ENCODE measurements around the gene APBB2.
"Not testable (repeated sequence)": the region's sequence is repeated elsewhere in the genome, so short reads cannot be mapped to it uniquely, and the experiment has no call there.

APBB2 gene

DNA sequence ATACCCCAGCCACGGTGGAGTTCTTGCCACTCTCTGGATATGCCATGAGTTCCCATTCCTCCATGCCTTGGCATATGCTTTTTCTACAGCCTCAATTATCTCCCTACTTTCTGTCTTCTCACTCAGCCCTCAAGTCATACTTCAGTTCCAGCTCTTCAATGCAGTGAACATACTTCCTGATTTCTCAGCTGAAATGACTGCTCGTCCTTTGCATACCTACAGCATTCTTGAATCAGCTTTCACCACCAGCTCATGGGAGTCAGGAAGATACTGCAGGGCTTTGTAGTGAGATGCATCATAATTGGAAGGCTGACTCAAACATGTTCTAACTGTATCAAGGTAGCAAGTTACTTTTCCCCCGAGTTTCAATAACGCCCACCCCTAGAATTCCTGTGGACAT lies 118.4 kb downstream of the APBB2 start:
- no peak for DNase-seq

- no peak for DNase-seq
These were observed 119.0 kb downstream of the APBB2 start for GRCh38 chr4:41095192-41095872.

DNA sequence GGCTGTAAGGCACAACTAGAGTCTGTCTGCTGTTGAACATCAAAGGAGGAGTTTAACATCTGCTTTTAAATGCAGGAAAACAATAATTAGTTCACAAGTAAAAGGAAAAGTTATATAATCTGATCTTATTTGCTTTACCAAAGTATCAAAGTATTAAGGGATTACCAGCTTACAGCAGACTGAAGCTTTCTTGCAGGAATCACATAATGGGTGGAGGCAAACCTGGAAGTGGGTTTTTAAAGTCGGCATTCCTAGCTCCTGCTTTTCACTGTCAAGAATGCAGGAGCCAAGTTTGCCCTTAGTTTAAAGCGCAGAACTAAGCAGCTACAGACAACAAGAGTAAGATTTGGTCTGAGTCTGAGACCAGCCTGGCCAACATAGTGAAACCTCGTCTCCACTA lies 122.2 kb downstream of the APBB2 start:
- DNase-seq: no peak

GRCh38 chr4:41081847-41082246 lies 132.5 kb downstream of the APBB2 start:
- no peak for DNase-seq

DNA sequence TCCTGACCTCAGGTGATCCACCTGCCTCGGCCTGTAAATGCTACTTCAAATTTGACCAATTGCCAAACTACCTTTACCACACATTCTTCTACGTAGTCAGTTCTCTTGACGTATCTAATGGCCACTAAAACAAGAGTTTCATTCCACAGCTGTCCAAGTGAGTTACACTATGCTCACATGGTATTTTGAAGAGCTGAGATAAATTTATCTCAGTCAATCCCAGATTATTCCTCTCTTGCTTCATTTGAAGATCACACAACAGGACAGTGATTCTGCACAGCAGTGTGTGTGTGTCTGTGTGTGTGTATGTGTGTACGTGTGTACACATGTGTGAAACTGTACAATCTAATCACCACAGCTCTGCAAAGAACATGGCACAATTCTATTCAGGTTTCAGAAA lies 133.4 kb downstream of the APBB2 start:
- no peak for DNase-seq

DNA sequence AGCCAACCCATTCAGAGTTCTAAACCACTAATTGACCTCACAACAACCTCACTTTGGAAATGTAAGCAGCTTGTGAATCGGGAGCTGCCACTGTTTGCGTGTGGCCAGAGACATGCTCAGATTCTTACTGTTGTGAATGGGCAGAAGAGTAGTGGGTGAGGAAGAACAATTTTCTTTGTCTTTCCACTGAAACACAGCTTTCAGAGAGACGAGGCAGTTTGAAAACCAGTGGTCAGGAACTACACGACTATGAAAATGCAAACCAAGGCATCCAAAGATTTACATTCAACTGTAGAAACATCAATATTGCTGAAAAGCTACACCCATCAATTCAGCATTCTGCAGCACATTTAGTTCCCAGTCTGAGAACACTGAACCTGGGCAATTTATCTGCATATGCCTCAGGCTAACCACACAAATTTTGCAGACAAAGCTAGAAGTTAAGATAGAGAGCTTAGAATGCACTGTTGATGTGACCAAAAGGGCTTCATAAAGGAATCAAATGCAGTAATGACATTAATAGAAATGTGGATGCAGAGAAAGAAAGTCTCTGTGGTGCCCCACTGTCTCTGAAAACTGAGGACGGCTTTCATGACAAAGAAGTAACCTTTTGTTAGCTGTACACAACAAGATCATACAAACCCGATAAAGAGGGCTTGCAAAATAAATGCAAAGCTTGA lies 134.3 kb downstream of the APBB2 start:
- no peak for DNase-seq

DNA sequence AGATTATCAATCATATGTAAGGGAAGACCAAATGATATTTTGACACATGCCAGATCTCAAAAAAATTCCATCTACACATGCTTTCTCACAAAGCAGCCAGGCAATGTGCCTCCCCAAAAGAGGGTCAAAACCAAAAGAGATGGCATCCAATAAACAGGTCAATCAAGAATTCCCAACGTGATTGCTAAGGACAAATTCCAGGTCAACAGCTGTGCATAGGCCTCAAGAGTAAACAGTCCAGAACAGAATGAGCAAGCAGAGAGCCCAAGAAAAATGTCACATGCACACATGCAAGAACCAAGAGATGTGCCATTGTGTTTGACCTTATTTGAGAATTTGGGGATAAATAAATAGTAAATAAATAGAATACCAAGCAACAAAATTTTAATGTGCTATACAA lies 136.7 kb downstream of the APBB2 start:
- no peak for DNase-seq

- DNase-seq: no peak
These were observed 137.9 kb downstream of the APBB2 start for GRCh38 chr4:41076481-41076880.

GRCh38 chr4:41074215-41074614 lies 140.1 kb downstream of the APBB2 start:
- no peak for DNase-seq

- no peak for DNase-seq
These were observed 142.1 kb downstream of the APBB2 start for GRCh38 chr4:41072021-41072777.

- DNase-seq: no peak
These were observed 143.6 kb downstream of the APBB2 start for GRCh38 chr4:41070516-41071281.

DNA sequence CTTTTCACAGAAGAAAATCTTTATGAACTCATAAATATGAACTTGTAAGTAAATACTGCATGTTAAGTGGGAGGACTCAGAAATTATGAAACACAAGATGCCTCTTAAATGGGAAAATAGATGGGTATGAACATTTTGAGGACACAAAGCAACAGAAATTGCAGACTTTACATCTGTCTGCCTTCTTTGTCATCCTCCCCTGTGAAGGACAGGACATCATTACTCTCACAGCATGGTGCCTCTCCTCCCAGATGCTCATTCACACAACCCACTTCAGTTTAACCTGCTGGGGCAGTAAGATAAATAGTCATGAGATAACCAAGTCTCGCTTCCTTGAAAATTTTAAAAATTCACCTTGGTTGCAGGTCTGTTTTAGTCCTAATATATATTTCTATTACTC lies 144.5 kb downstream of the APBB2 start:
- DNase-seq: no peak

GRCh38 chr4:41069257-41069656 lies 145.1 kb downstream of the APBB2 start:
- no peak for DNase-seq

DNA sequence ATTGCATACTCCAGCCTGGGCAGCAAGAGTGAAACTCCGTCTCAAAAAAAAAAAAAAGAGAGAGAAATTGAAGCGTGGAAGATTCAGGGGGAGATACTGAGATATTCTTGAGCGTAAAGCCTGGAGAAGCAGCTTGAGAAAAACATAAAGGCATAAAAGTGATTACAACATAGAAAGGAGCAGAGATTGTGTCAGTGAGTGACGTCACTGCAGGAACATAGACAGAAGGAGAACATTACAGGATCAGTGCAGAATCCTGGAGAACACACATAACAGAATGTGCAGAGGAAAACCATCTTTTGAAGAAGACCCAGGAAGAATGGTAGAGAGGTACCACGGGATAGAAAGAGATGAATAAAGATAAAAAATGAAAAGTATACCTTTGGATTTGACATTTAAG lies 147.0 kb downstream of the APBB2 start:
- no peak for DNase-seq

- DNase-seq: no peak
These were observed 148.3 kb downstream of the APBB2 start for GRCh38 chr4:41066049-41066448.

DNA sequence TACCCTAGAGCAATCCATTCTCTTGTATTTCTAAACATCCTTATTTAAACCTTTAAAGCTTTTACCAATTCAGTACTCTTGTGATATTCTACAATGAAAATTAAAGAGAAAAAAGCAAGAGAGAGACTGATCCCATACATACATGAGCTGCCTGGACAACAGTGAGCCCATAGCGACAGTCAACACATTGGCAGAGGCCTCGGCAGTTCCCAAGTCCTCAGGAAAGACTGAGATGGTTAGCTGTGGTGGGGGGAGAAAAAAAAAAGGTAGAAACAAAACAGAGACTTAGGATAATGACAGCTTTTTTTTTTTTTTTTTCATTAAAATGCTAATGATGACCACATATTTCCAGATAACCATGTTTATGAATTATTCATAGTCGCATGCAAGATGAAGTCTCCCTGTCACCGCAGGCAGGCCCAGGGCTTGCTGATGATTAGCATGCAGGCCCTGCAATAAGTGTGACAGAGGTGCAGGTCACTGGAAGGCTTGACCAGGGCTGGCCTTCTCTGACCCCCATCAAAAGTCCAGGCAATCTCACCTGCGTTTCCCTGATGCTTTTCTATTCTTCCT lies 148.8 kb downstream of the APBB2 start:
- no peak for DNase-seq

- DNase-seq: no peak
These were observed 149.4 kb downstream of the APBB2 start for GRCh38 chr4:41064953-41065352.

DNA sequence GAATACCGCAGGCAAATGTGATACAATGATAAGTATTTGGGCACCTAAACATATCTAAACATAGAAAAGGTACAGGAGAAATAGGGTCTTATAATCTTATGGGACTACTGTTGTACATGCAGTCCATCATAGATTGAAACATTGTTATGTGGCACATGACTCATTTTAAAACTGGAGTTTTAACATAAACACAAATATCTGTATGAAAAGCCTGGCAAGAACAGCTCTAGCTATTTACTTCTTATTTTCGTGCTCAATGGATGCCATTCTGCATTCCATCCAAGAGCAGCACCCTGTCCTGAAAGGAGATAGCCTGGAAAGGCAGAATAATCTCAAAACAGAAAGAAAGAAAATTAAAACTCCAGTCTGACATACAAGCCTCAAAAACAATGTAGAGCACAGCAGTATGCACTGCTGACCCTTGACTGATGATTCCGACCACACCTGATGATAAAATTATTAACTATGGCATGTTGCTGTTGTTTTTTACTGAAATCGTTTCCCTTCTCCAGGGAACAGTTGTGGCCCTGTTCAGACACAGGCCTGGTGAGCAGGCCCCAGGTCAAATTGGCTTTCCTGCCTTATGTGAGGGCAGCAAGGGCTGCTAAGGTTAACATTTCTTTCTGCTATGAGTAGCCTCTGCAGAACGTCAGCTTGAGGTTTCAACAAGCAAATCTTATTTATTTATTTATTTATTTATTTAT lies 152.7 kb downstream of the APBB2 start:
- DNase-seq: no peak

DNA sequence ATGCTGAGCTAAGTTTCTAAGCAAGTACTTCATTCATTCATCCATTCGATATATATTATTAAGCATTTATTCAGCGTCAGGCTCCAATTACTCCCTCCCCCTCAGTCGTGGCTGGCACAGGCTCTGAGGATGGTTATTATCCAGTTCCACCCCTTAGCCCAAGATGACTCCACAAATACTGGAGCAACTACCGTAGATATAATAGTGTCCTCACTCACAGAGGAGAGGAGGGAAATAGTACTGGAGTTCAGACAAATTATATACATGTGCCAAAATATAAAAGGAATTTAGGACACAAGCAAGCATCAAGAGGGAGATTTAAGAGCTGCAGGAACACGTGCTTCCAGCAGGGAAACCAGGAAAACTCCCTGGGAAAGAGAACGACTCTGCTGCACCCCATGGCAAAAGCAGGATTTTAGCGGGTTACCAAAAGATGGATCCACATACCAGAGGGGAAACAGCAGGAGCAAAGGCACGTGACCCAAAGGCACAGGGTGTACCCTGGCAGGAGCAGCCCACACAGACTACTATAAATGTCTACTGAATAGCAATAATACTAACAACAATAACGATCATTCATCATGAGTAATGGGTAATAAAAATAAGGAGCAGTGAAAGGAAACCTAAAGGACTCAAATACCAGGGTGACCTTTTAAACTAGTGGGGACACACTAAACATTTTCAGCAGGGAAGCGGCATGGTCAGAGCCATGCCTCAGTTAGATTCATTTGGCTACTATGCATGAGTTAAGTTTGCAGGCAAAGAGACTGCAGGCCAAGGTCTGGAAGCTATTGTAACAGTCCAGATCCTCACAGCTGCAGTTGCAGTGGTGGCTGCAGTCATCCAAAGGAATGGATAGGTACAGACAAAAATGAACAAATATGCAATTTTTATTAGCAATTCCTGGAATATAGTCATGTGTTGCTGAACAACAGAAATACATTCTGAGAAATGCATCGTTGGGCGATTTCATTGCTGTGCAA lies 153.7 kb downstream of the APBB2 start:
- DNase-seq: no peak

DNA sequence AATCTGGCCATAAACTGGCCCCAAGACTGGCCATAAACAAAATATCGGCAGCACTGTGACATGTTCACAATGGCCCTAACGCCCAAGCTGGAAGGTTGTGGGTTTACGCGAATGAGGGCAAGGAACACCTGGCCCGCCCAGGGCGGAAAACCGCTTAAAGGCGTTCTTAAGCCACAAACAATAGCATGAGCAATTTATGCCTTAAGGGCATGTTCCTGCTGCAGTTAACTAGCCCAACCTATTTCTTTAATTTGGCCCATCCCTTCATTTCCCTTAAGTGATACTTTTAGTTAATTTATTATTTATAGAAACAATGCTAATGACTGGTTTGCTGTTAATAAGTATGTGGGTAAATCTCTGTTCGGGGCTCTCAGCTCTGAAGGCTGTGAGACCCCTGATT lies 154.9 kb downstream of the APBB2 start:
- not testable (repeated sequence) for DNase-seq

- DNase-seq: no peak
These were observed 155.9 kb downstream of the APBB2 start for GRCh38 chr4:41058426-41058825.
